HEK293T (cell line): ENCODE data around the gene XDH.

ENCODE experiments used
- CTCF ChIA-PET: fragments of 350-600 bp; formaldehyde crosslinking; extraction: SDS; loops from one replicate; lab custom pipeline; 2021; ENCODE audit warnings: antibody characterized with exemption, inconsistent platforms; lab: Yijun Ruan, JAX
- POLR2A ChIA-PET: fragments of 350-600 bp; formaldehyde crosslinking; extraction: SDS; loops from one replicate; lab custom pipeline; 2020; ENCODE audit warnings: antibody characterized with exemption, inconsistent platforms; lab: Yijun Ruan, JAX
- DNase-seq: peaks from one replicate; pipeline ENCODE4 v3.0.0; 2012; ENCODE audit warnings: mixed read lengths; ENCODE audit errors: extremely low spot score
- ARNT ChIP-seq: fragments of 450-650 bp; IDR thresholded peaks from 2 replicates; pipeline ENCODE4 v1.6.1; 2017; ENCODE audit warnings: mild to moderate bottlenecking
- BHLHE40 ChIP-seq: fragments of 450-650 bp; IDR thresholded peaks from 2 replicates; pipeline ENCODE4 v1.6.1; 2016; ENCODE audit warnings: mild to moderate bottlenecking, moderate library complexity, borderline replicate concordance
- CTBP1 ChIP-seq: fragments of 450-650 bp; IDR thresholded peaks from 2 replicates; pipeline ENCODE4 v1.6.1; 2016; ENCODE audit warnings: borderline replicate concordance
- ELF4 ChIP-seq: fragments of 450-650 bp; IDR thresholded peaks from 2 replicates; pipeline ENCODE4 v1.6.1; 2017; ENCODE audit warnings: antibody characterized with exemption
- FOXA1 ChIP-seq: fragments of 450-650 bp; IDR thresholded peaks from 2 replicates; pipeline ENCODE4 v1.6.1; 2016; ENCODE audit warnings: mild to moderate bottlenecking
- FOXK2 ChIP-seq: fragments of 450-650 bp; IDR thresholded peaks from 2 replicates; pipeline ENCODE4 v1.6.1; 2016; ENCODE audit warnings: mild to moderate bottlenecking
- FOXM1 ChIP-seq: fragments of 450-650 bp; IDR thresholded peaks from 2 replicates; pipeline ENCODE4 v1.6.1; 2017; ENCODE audit warnings: mild to moderate bottlenecking, borderline replicate concordance
- HDGF ChIP-seq: fragments of 450-650 bp; IDR thresholded peaks from 2 replicates; pipeline ENCODE4 v1.6.1; 2017; ENCODE audit warnings: antibody characterized with exemption, borderline replicate concordance
- L3MBTL2 ChIP-seq: fragments of 450-650 bp; conservative IDR thresholded peaks from 2 replicates; pipeline ENCODE4 v1.6.1; 2016; ENCODE audit warnings: mild to moderate bottlenecking
- LEF1 ChIP-seq: fragments of 450-650 bp; IDR thresholded peaks from 2 replicates; pipeline ENCODE4 v1.6.1; 2017; ENCODE audit warnings: mild to moderate bottlenecking, borderline replicate concordance
- NFRKB ChIP-seq: fragments of 450-650 bp; IDR thresholded peaks from 2 replicates; pipeline ENCODE4 v1.6.1; 2016; ENCODE audit warnings: mild to moderate bottlenecking, moderate library complexity
- PKNOX1 ChIP-seq: fragments of 450-650 bp; IDR thresholded peaks from 2 replicates; pipeline ENCODE4 v1.6.1; 2016
- SP1 ChIP-seq: fragments of 450-650 bp; IDR thresholded peaks from 2 replicates; pipeline ENCODE4 v1.6.1; 2017
- SUZ12 ChIP-seq: fragments of 450-650 bp; IDR thresholded peaks from 2 replicates; pipeline ENCODE4 v1.6.1; 2016; ENCODE audit warnings: mild to moderate bottlenecking
- TARDBP ChIP-seq: fragments of 450-650 bp; IDR thresholded peaks from 2 replicates; pipeline ENCODE4 v1.6.1; 2016
- ZNF384 ChIP-seq: fragments of 450-650 bp; IDR thresholded peaks from 2 replicates; pipeline ENCODE4 v1.6.1; 2016

The XDH gene

DNA sequence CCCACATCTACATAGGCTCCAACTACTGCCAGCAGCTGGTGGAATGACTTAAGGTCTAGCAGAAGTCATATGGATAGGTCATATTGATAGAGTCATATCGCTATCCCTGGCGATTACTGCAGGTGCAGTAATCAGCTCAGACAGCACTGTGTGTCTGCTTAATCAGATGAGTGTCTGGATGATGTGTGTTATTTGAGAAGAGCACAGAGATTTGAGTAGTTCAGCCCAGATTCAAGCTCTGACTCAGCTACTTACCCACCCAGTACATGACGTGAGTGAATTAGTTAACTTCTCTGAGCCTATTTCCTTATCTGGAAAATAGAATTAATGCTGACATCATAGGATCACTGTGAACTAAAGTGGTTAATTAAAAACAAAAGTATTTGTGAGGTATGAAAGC, 101.6 kb downstream of the XDH start:
- POLR2A ChIA-PET: no interaction called here
- CTCF ChIA-PET: no interaction called here
- DNase-seq: no peak
- no peak for TF ChIP-seq TARDBP
- TF ChIP-seq PKNOX1: no peak
- no peak for TF ChIP-seq HDGF
- TF ChIP-seq ARNT: no peak
- no peak for TF ChIP-seq FOXM1
- no peak for TF ChIP-seq FOXA1
- no peak for TF ChIP-seq BHLHE40
- TF ChIP-seq CTBP1: no peak
- no peak for TF ChIP-seq ZNF384

DNA sequence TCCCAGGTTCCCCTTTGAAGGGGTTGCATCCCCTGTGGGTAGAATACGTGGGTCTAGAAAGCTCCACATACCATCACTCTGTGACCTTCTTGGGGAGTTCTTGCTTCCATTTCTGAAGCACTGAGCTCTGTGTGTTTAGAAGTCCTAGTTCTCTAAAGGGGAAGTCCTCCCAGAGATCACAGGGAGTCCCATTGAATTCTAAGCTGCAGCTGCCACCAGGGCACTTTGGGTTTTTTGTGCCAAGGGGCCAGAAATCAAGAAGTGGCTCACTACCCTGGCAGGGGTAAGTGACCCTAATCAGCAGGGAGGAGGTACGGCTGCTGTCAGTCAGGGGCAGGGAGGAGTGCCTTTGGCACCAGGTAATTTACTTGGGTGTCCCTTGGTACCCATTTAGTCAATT, 109.7 kb downstream of the XDH start:
- TF ChIP-seq FOXA1: no peak
- TF ChIP-seq ARNT: no peak
- TF ChIP-seq CTBP1: no peak
- no peak for TF ChIP-seq LEF1
- no peak for TF ChIP-seq ELF4
- no peak for TF ChIP-seq NFRKB
- no peak for TF ChIP-seq BHLHE40
- no peak for TF ChIP-seq FOXM1
- TF ChIP-seq SUZ12: no peak
- TF ChIP-seq SP1: no peak
- TF ChIP-seq HDGF: no peak
- TF ChIP-seq ZNF384: no peak
- no peak for TF ChIP-seq L3MBTL2
- no peak for TF ChIP-seq PKNOX1
- TF ChIP-seq FOXK2: no peak
- no peak for TF ChIP-seq TARDBP
- POLR2A ChIA-PET: no interaction called here
- DNase-seq: no peak
- CTCF ChIA-PET: no interaction called here

- TF ChIP-seq FOXA1 (no peak), SP1 (no peak), BHLHE40 (no peak), HDGF (no peak), FOXK2 (no peak), LEF1 (no peak), ZNF384 (no peak), L3MBTL2 (no peak), ARNT (no peak), NFRKB (no peak), TARDBP (no peak), CTBP1 (no peak), ELF4 (no peak), FOXM1 (no peak), PKNOX1 (no peak), SUZ12 (no peak)
- no peak for DNase-seq
- CTCF ChIA-PET: no interaction called here
- POLR2A ChIA-PET: no interaction called here
Observed at GRCh38 chr2:31302940-31303563, 111.5 kb downstream of the XDH start.

GRCh38 chr2:31300309-31300708, 114.2 kb downstream of the XDH start:
- POLR2A ChIA-PET: no interaction called here
- TF ChIP-seq CTBP1 (no peak), HDGF (no peak)
- CTCF ChIA-PET: interaction anchor here (0.6 kb wide), 1 partner anchor 43 kb away, joined by 3 read pairs; no protein-coding TSS in a partner anchor
- DNase-seq: no peak

GRCh38 chr2:31299547-31299946, 115.0 kb downstream of the XDH start:
- ChIA-PET CTCF (interaction anchor here (0.6 kb wide), 1 partner anchor 44 kb away, joined by 3 read pairs; no protein-coding TSS in a partner anchor), POLR2A (no interaction called here)
- no peak for DNase-seq
- TF ChIP-seq ELF4: no peak
- no peak for TF ChIP-seq TARDBP
- no peak for TF ChIP-seq HDGF
- no peak for TF ChIP-seq FOXK2
- TF ChIP-seq PKNOX1: no peak
- no peak for TF ChIP-seq SUZ12
- TF ChIP-seq FOXM1: no peak
- TF ChIP-seq ARNT: no peak
- TF ChIP-seq BHLHE40: no peak
- no peak for TF ChIP-seq SP1
- no peak for TF ChIP-seq FOXA1
- TF ChIP-seq L3MBTL2: no peak
- TF ChIP-seq NFRKB: no peak
- no peak for TF ChIP-seq CTBP1
- TF ChIP-seq LEF1: no peak
